IPS DF 19.7 (cell line): ENCODE measurements around the gene RUNX1.

Source experiments
- DNase-seq: peaks from one replicate; pipeline ENCODE4 v3.0.0-alpha.2; 2013; ENCODE audit warnings: low read depth, low spot score

RUNX1 gene

GRCh38 chr21:34827445-34828235, 221.5 kb downstream of the RUNX1 start:
- DNase-seq = no peak

GRCh38 chr21:34826836-34827235, 222.3 kb downstream of the RUNX1 start:
- no peak for DNase-seq

- no peak for DNase-seq
These were observed 223.1 kb downstream of the RUNX1 start for GRCh38 chr21:34825948-34826548.

GRCh38 chr21:34825101-34825500, 224.0 kb downstream of the RUNX1 start:
- no peak for DNase-seq

GRCh38 chr21:34824314-34824713, 224.8 kb downstream of the RUNX1 start:
- DNase-seq = no peak

GRCh38 chr21:34822942-34823341, 226.2 kb downstream of the RUNX1 start:
- no peak for DNase-seq

GRCh38 chr21:34822168-34822567, 226.9 kb downstream of the RUNX1 start:
- DNase-seq = no peak

GRCh38 chr21:34821717-34822116, 227.4 kb downstream of the RUNX1 start:
- DNase-seq = no peak

- no peak for DNase-seq
These were observed 229.1 kb downstream of the RUNX1 start for GRCh38 chr21:34820051-34820450.

GRCh38 chr21:34819357-34819999, 229.6 kb downstream of the RUNX1 start:
- DNase-seq = no peak

GRCh38 chr21:34818662-34819158, 230.4 kb downstream of the RUNX1 start:
- no peak for DNase-seq

- DNase-seq = no peak
These were observed 231.1 kb downstream of the RUNX1 start for GRCh38 chr21:34817821-34818661.

GRCh38 chr21:34815831-34816705, 233.0 kb downstream of the RUNX1 start:
- DNase-seq = no peak

GRCh38 chr21:34814529-34814951, 234.6 kb downstream of the RUNX1 start:
- DNase-seq = no peak

GRCh38 chr21:34813266-34813894, 235.7 kb downstream of the RUNX1 start:
- no peak for DNase-seq

GRCh38 chr21:34812504-34813265, 236.4 kb downstream of the RUNX1 start:
- no peak for DNase-seq

- no peak for DNase-seq
These were observed 237.7 kb downstream of the RUNX1 start for GRCh38 chr21:34811368-34811767.

- no peak for DNase-seq
These were observed 238.3 kb downstream of the RUNX1 start for GRCh38 chr21:34810786-34811185.

GRCh38 chr21:34809822-34810221, 239.3 kb downstream of the RUNX1 start:
- no peak for DNase-seq
